GM12873 (cell line): ENCODE measurements around the gene GPBAR1.

Source experiments
- CTCF ChIP-seq: IDR thresholded peaks from 2 replicates; pipeline ENCODE4 v1.5.1; 2012; ENCODE audit warnings: low read depth, mild to moderate bottlenecking, moderate library complexity, low read length, control low read depth; ENCODE audit not compliant: insufficient read depth; ENCODE audit errors: missing control alignments

The GPBAR1 gene

GRCh38 chr2:218256612-218257350, 4.0 kb upstream of the GPBAR1 start:
- TF ChIP-seq CTCF: no peak

DNA sequence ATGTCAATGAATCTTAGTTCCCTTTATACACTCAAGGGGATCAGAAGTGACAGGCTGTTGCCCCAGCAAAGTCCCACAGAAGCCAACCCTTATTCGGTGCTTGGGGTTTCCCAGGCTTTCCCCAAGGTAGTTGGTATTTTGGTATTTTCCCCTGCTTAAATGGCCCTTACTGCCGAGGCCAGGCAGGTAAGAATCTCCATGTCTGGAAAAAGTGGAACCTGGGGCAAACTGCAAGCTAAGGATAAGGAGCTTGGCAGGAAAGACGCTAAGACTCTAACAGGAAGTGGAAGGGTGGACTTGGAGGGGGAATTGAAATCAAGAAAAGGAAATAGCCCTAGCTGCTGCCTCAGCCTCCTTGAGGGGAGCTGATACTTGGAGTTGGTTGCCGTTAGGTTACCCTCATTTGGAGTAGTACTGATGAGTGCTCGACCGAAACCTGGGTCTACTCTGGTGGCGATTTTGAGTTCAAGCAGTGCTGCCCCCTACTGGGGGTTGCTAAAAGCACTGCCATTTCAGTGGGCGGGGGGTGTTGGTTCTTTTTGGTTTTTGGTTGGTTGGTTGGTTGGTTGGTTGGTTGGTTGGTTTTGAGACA, 3.3 kb upstream of the GPBAR1 start:
- TF ChIP-seq CTCF: peak; percentile 85

DNA sequence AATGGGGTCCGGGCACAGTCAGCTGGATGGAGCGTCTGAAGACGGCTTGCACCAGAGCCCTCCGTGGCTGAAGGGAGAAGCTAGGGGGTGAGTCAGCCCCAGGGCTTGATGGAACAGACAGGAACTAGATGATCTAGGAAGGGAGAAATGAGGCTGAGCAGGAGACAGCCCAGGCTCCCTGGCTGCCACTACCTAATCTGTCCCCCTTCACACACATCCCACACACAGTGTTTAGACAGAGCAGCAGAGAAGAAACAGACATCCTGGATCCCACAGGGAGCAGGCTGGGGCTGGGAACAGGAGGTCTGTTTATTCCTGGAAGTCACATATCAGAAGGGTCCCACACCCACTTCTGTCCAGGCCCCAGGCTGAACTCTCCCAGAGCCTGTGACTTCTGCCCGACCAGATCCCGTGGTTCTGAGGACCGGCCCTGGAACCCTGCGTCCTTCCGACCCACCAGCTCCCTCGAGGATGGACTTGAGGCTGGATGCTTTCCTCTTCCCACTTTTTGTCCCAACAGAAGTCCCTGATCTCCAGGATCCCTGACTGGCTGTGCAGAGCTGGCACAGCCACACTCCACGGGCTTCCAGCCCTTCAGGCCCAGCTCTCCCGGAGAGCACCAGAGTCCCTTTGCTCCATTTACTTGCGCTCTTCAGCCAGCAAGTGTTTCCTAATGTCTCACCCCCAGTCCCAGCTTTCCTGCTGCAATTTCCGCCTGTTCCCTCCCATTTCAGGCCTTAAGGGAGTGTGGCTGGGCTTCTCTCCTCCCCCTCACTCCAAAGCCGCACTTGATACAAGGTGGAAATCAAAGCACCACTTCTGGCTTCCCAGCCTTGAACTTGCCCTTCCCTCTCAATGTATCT, 1.5 kb upstream of the GPBAR1 start:
- TF ChIP-seq CTCF: no peak

DNA sequence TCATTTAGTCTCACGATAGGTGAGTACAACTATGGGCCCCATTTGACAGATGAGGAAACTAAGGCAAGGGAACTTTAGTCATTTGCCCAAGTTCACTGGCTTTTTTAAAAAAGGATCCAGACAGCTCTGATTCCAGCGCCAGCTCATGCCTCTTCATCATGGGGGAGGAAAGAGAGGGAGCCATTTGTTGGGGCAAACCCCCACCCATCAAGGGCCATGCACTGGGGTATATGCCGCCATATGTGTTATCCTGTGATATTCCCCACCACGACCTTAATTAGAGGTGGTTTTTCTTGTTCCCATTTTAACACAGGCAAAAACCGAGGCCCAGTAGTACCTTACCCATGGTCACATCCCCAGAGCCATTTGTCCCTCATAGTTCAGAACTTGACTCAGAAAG, 649 bp upstream of the GPBAR1 start:
- no peak for TF ChIP-seq CTCF

DNA sequence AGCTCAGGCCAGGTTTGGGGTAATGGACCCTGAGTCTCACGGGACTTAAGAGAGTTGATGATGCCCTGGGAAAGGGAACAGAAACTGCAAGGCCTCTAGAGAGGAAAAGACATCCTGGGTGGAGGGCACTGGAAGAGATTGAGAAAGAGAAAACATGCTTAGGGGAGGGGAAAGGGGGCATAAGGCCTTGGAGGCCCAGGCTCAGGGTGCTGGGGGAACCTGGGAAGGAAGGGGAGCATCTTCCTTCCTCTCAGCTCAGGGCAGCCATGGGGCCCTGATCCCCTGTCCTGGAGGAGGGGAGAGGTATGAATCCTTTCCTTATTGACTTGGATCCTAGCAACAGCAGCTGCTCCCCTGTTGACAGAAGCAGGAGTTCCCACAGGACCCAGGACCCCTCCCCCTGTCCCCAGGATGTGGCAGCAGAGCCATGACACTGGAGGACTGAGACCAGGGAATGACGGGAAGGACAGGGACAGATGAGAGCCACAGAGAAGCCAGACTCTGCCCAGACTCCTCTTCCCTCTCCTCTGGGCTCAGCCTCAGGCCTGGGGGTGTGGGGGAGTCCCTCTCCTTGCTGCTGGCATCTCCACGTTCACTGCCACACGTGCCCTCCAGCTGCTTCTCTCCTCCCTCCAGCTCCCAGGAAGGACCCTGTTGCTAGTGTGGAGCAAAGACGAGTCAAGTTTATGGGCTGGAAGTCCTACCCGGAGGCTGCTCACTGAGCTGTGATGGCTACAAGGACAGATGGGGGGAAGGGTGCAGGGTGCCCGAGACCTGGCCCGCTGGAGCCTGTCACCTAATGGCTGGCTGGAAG, 815 bp downstream of the GPBAR1 start:
- TF ChIP-seq CTCF: no peak

- no peak for TF ChIP-seq CTCF
Measured at GRCh38 chr2:218262237-218262600, 1.4 kb downstream of the GPBAR1 start.
